ENCODE results near the gene PPFIA1. TPM values are rescaled to one million over a fixed set of nuclear protein-coding genes. Genes with fewer than 3 reads are reported as not detected.

Gene PPFIA1
- total RNA-seq, 1 experiment from 2014 or later: 86.8 TPM

- POLR2A ChIA-PET (ENCODE audit: unreplicated experiment): no interaction called here
- Histone ChIP-seq H3K4me1 (replicated peaks; ENCODE audit: insufficient read depth) (no peaks in the 10 kb centered on the region), H3K79me2 (ENCODE audit: low read depth) (no peaks in the 10 kb centered on the region), H2AFZ (no peak overlapping the region), H3K9me3 (ENCODE audit: insufficient read depth, low read depth) (no peaks in the 10 kb centered on the region), H3K27ac (no peak overlapping the region), H3K4me2 (no peak overlapping the region), H3K4me3 (no peak overlapping the region), H4K20me1 (ENCODE audit: insufficient read depth) (peaks cover 6% of the 10 kb centered on the region), H3K36me3 (ENCODE audit: low read depth) (peaks cover 54% of the 10 kb centered on the region), H3K27me3 (ENCODE audit: insufficient read depth, low read depth) (no peaks in the 10 kb centered on the region), H3K9me2 (ENCODE audit: insufficient read depth) (no peaks in the 10 kb centered on the region), H3F3A (ENCODE audit: insufficient read depth, low read depth) (peaks cover 15% of the 10 kb centered on the region; the same call in 1 of the 2 replicates)
- DNase-seq: no peak
- BruUV-seq (replicated peaks): no TSS peak
- TF ChIP-seq, protein P1, sequence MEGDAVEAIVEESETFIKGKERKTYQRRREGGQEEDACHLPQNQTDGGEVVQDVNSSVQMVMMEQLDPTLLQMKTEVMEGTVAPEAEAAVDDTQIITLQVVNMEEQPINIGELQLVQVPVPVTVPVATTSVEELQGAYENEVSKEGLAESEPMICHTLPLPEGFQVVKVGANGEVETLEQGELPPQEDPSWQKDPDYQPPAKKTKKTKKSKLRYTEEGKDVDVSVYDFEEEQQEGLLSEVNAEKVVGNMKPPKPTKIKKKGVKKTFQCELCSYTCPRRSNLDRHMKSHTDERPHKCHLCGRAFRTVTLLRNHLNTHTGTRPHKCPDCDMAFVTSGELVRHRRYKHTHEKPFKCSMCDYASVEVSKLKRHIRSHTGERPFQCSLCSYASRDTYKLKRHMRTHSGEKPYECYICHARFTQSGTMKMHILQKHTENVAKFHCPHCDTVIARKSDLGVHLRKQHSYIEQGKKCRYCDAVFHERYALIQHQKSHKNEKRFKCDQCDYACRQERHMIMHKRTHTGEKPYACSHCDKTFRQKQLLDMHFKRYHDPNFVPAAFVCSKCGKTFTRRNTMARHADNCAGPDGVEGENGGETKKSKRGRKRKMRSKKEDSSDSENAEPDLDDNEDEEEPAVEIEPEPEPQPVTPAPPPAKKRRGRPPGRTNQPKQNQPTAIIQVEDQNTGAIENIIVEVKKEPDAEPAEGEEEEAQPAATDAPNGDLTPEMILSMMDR (conservative IDR thresholded peaks at IDR 0.05): no peak
- no peak for TF ChIP-seq EZH2 (IDR thresholded peaks at IDR 0.05; ENCODE audit: low read depth)
- CTCF ChIA-PET: no interaction called here
- intact Hi-C loops (cut with micrococcal nuclease; ENCODE audit: unreplicated experiment): no loop called here
These were observed 65.0 kb downstream of the PPFIA1 start for GRCh38 chr11:70335511-70335910.

DNA sequence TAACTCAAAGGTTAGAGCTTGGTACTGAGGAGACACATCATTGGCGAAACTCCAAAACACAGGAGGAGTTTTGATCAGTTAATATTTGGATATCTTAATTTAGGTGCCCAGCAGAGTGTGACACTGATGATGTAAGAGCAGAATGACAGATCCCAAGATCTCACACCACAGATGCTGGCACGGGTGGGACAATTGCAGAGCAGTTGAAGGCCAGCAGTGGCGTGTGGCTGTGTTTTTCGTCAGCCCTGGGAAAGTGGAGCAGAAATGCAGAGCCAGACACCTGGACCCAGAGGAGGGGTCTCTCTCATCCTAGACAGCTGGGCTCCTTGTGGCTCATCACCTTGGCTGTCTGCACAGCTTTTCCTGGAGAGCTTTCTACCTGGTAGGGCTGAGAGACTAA, 68.1 kb downstream of the PPFIA1 start:
- no peak for DNase-seq
- H2AFZ ChIP-seq: no peak overlapping the region
- no peaks in the 10 kb centered on the region for H3K9me3 ChIP-seq (ENCODE audit: insufficient read depth, low read depth)
- POLR2A ChIA-PET (ENCODE audit: unreplicated experiment): no interaction called here
- peaks cover 6% of the 10 kb centered on the region for H4K20me1 ChIP-seq (ENCODE audit: insufficient read depth)
- intact Hi-C loops (cut with micrococcal nuclease; ENCODE audit: unreplicated experiment): no loop called here
- H3K27me3 ChIP-seq (ENCODE audit: insufficient read depth, low read depth): no peaks in the 10 kb centered on the region
- no peak overlapping the region for H3K4me2 ChIP-seq
- BruUV-seq (replicated peaks): no TSS peak
- peaks cover 25% of the 10 kb centered on the region; the same call in 1 of the 2 replicates for H3F3A ChIP-seq (ENCODE audit: insufficient read depth, low read depth)
- peaks cover 51% of the 10 kb centered on the region for H3K36me3 ChIP-seq (ENCODE audit: low read depth)
- no peaks in the 10 kb centered on the region for H3K9me2 ChIP-seq (ENCODE audit: insufficient read depth)
- TF ChIP-seq, protein P1 (conservative IDR thresholded peaks at IDR 0.05): no peak
- H3K4me1 ChIP-seq (replicated peaks; ENCODE audit: insufficient read depth): no peaks in the 10 kb centered on the region
- no peak overlapping the region for H3K4me3 ChIP-seq
- H3K79me2 ChIP-seq (ENCODE audit: low read depth): no peaks in the 10 kb centered on the region
- CTCF ChIA-PET: no interaction called here
- H3K27ac ChIP-seq: no peak overlapping the region

- no peak overlapping the region for H3K4me3 ChIP-seq
- H3K36me3 ChIP-seq (ENCODE audit: low read depth): peaks cover 48% of the 10 kb centered on the region
- peaks cover 6% of the 10 kb centered on the region for H4K20me1 ChIP-seq (ENCODE audit: insufficient read depth)
- no peak for DNase-seq
- no peaks in the 10 kb centered on the region for H3K27me3 ChIP-seq (ENCODE audit: insufficient read depth, low read depth)
- H3K79me2 ChIP-seq (ENCODE audit: low read depth): no peaks in the 10 kb centered on the region
- BruUV-seq (replicated peaks): no TSS peak
- POLR2A ChIA-PET (ENCODE audit: unreplicated experiment): no interaction called here
- CTCF ChIA-PET: no interaction called here
- H3K4me1 ChIP-seq (replicated peaks; ENCODE audit: insufficient read depth): no peaks in the 10 kb centered on the region
- peaks cover 25% of the 10 kb centered on the region; the same call in 1 of the 2 replicates for H3F3A ChIP-seq (ENCODE audit: insufficient read depth, low read depth)
- no peaks in the 10 kb centered on the region for H3K9me2 ChIP-seq (ENCODE audit: insufficient read depth)
- intact Hi-C loops (cut with micrococcal nuclease; ENCODE audit: unreplicated experiment): no loop called here
- H3K4me2 ChIP-seq: no peak overlapping the region
- TF ChIP-seq EZH2 (IDR thresholded peaks at IDR 0.05; ENCODE audit: low read depth): no peak
- TF ChIP-seq, protein P1 (conservative IDR thresholded peaks at IDR 0.05): no peak
- H3K9me3 ChIP-seq (ENCODE audit: insufficient read depth, low read depth): no peaks in the 10 kb centered on the region
- no peak overlapping the region for H2AFZ ChIP-seq
- no peak overlapping the region for H3K27ac ChIP-seq
These were observed 68.6 kb downstream of the PPFIA1 start for GRCh38 chr11:70339066-70339465.
